Fibroblast of skin of left quadriceps (primary cell): ENCODE measurements around the gene SCYGR6.

Experiments used
- DNase-seq, 2 experiments: peaks; one replicate each; pipeline ENCODE4 v3.0.0-alpha.2; 2013; ENCODE audit warnings: low read depth in 2 of 2

The SCYGR6 gene

GRCh38 chr2:227713291-227713690, 11.3 kb downstream of the SCYGR6 start:
- DNase-seq = no peak

DNA sequence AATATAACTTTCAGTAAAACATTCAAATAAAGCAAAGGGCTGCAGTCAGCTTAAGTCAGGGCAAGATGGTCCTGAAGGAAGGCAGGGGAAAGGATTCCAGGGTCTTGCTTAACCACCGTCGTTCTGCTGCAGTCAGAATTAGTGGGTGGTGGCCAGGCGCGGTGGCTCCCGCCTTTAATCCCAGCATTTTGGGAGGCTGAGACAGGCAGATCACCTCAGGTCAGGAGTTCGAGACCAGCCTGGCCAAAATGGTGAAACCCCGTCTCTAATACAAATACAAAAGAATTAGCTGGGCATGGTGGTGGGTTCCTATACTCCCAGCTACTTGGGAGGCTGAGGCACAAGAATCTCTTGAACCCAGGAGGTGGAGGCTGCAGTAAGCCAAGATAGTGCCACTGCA, 13.6 kb downstream of the SCYGR6 start:
- DNase-seq = no peak

GRCh38 chr2:227707390-227707789, 17.2 kb downstream of the SCYGR6 start:
- no peak for DNase-seq

DNA sequence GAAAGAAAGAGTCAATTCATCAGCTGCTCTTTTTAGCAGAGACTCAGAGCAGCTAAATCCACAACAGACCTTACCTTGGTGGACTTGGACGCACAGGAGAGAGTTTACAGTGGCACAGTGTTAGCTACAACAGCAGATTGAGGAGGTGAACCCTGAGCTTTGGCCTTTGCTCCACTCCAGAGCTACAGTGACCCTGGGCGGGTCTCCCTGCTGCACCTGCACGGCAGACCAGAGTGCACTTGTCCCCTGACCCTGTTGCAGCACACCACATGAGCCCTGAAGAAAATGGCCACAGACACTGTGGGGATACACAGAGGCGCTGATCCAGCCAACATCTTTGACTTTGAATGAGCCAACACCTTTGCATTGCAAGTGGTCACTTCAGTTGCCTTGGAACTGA, 17.7 kb downstream of the SCYGR6 start:
- DNase-seq = no peak

GRCh38 chr2:227703961-227704360, 20.6 kb downstream of the SCYGR6 start:
- DNase-seq = no peak

GRCh38 chr2:227703280-227703732, 21.3 kb downstream of the SCYGR6 start:
- no peak for DNase-seq

- DNase-seq = no peak
Measured at GRCh38 chr2:227701556-227701955, 23.0 kb downstream of the SCYGR6 start.

DNA sequence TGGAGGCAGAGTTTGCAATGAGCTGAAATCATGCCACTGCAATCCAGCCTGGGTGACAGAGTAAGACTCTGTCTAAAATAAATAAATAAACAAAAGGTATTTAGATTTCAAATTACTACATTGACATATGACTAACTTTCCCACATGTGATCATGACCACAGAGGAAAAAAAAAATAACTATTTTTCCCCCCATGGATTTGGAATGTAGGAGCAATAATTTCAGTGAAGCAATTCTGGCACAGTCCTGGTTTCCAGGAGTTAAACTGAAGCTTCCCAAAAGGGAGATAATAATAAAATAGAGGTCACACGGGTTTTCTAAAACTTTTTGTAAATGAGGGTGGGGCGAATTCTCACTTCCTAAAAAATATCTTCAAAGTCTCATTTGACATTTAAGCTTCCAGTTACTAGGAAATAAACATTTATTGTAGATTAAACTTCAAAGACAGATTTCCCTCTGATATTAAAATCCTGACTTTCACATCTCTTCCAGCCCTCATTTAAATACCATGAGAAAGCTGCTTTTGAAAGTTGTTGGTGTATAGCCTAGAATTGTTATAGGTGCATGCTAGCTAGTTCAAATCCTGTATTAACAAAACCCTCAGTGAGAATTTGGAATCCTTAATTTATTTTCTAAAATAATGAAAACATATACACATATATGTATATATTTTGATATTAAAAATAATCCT, 27.4 kb downstream of the SCYGR6 start:
- no peak for DNase-seq

DNA sequence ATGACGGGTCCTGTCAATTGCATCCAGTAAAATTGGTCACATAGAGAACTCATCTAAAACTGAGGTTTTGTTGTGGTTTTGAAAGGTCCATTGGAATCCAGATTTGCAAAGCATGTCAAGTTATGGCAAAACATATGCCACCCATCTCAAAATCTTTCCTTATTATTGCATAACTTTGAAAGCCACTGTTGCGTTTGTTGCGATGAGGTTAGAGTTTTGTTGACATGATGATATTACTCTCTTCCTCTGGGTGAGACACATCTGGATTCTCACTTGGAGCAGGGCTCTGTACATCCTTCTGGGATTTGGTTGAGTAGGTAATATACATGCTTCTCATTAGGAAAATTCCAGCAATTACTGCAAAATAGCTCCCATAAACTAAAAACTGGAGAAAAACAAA, 37.4 kb downstream of the SCYGR6 start:
- DNase-seq = no peak

DNA sequence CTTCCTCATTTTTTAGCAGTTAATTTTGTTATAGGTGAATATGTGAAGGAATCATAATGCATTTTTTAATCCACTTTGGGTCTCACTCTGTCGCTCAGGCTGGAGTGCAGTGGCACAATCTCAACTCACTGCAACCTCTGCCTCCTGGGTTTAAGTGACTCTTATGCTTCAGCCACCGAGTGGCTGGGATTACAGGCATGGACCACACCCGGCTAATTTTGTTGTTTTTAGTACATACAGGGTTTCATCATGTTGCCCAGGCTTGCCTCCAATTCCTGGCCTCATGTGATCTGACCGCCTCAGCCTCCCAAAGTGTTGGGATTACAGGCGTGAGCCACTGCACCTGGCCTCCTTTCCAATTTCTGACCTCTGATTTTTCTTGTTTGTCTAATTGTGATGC, 40.3 kb downstream of the SCYGR6 start:
- DNase-seq = no peak

DNA sequence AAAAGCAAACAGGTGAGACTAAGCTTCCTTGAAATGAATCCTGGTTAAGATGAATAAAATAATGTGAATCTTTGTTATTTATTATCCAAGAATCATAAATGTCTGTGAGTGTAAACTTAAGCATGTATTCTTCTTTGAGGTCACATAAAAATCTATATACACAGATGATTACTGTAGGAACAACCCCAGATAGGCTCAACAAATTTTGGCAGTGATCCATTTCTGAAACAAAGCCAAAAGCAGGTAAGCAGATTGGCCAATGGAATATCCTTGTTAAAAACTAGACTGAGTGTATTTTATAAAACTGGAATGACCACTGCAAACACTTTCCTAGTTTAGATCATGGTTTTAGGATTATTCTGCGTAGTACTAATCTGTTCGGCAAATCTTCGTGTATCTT, 46.6 kb downstream of the SCYGR6 start:
- DNase-seq = no peak

DNA sequence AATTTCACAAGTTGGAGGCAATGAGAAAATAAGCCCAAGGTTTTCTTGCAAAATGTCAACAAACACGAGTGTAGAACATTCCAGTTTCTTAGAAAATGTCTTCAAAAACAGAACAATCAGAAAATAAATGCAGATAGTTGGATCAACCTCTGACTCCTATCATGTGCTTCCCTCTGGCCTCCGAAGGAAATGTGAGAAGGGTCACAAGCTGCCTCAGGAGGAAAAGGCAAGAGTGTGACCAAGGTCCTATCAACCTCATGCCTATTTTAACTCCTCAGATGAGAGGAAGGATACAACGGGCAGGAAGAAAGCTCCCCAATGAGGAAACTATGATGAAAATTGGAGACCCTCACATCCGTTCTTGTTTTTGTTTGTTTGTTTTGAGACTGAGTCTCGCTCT, 50.1 kb downstream of the SCYGR6 start:
- no peak for DNase-seq
